Upper lobe of right lung (tissue), 1 donor: ENCODE results near the gene GIGYF1. TPM values are rescaled to one million over a fixed set of nuclear protein-coding genes. Genes with fewer than 3 reads are reported as not detected.
A peak's percentile ranks its signal among the peaks of the same experiment; 100 is the strongest.

Experiments
- ATAC-seq: fragments of 200-7000 bp; cut with Tn5 transposase; one replicate; pipeline ENCODE4 v1.9.1; 2020; ENCODE audit warnings: mild to moderate bottlenecking, moderate library complexity
- DNase-seq: peaks from one replicate; pipeline ENCODE4 v3.0.0-alpha.2; 2020
- H3K27ac ChIP-seq: fragments of 200-600 bp; one replicate; pipeline ENCODE4 v1.8.0; 2022
- H3K27me3 ChIP-seq: fragments of 200-600 bp; one replicate; pipeline ENCODE4 v1.8.0; 2022; ENCODE audit warnings: mild to moderate bottlenecking
- H3K36me3 ChIP-seq: fragments of 200-600 bp; one replicate; pipeline ENCODE4 v1.8.0; 2022
- H3K4me1 ChIP-seq: fragments of 200-600 bp; one replicate; pipeline ENCODE4 v1.8.0; 2022
- H3K4me3 ChIP-seq: fragments of 200-600 bp; one replicate; pipeline ENCODE4 v1.8.0; 2022; ENCODE audit warnings: mild to moderate bottlenecking
- H3K9me3 ChIP-seq: fragments of 200-600 bp; one replicate; pipeline ENCODE4 v1.8.0; 2022
- CTCF ChIP-seq: fragments of 200-600 bp; IDR thresholded peaks from one replicate; pipeline ENCODE4 v1.8.0; 2022; ENCODE audit warnings: antibody characterized with exemption
- intact Hi-C: fragments of 100-400 bp; cut with DNase I; formaldehyde crosslinking; loops from one replicate; pipeline ENCODE4 v1.11.0; 2022
- total RNA-seq: library from RNA; stranded (reverse); fragmentation: NEBNext Ultra II Directional; extraction: Animal tissue kit (Norgen Biotek cat#: 25700); gene quantifications from one replicate; pipeline ENCODE4 v1.2.1, GENCODE V29; 2021
- donor health status: DM: no; HTN: yes; CAD: no; lungs with severe emphysema.

GIGYF1 gene
- total RNA-seq, 1 donor from 2014 or later = 44.5 TPM

DNA sequence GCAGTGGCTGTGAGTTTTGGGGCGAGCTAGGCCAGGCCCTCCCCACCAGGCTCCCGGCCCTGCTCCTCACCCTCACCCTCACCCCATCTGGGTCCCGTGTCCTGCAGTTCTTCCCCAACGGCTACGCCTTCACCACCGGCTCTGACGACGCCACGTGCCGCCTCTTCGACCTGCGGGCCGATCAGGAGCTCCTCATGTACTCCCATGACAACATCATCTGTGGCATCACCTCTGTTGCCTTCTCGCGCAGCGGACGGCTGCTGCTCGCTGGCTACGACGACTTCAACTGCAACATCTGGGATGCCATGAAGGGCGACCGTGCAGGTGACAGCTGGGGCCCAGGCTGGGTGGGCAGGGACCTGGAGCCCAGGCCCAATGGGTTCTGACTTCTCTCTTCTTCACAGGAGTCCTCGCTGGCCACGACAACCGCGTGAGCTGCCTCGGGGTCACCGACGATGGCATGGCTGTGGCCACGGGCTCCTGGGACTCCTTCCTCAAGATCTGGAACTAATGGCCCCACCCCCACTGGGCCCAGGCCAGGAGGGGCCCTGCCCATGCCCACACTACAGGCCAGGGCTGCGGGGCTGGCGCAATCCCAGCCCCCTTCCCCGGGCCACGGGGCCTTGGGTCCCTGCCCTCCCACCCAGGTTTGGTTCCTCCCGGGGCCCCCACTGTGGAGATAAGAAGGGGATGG is 15.6 kb downstream of the GIGYF1 start:
- no peak for TF ChIP-seq CTCF
- Histone ChIP-seq H3K9me3 (no peaks in the 10 kb centered on the region), H3K36me3 (peaks cover 67% of the 10 kb centered on the region), H3K27ac (no peak overlapping the region), H3K4me1 (peaks cover 8% of the 10 kb centered on the region), H3K27me3 (no peaks in the 10 kb centered on the region), H3K4me3 (no peak overlapping the region)
- ATAC-seq (no peak), DNase-seq (peak; percentile 65)
- intact Hi-C loops = no loop called here

- intact Hi-C loops = no loop called here
Observed at GRCh38 chr7:100677308-100678267, 16.5 kb downstream of the GIGYF1 start.

GRCh38 chr7:100676501-100677306 is 17.3 kb downstream of the GIGYF1 start:
- intact Hi-C loops = no loop called here
- H3K27ac ChIP-seq = peak overlapping the region; percentile 96
- peak overlapping the region; percentile 91 for H3K4me3 ChIP-seq
- no peak for ATAC-seq
- H3K27me3 ChIP-seq = no peaks in the 10 kb centered on the region
- peaks cover 13% of the 10 kb centered on the region for H3K4me1 ChIP-seq
- H3K36me3 ChIP-seq = peaks cover 50% of the 10 kb centered on the region
- no peak for TF ChIP-seq CTCF
- no peaks in the 10 kb centered on the region for H3K9me3 ChIP-seq
- no peak for DNase-seq

More at GRCh38 chr7:100677308-100678267, 16.5 kb downstream of the GIGYF1 start:
- TF ChIP-seq CTCF = no peak
- H3K4me1 ChIP-seq = peaks cover 13% of the 10 kb centered on the region
- no peaks in the 10 kb centered on the region for H3K27me3 ChIP-seq
- no peak overlapping the region for H3K4me3 ChIP-seq
- H3K27ac ChIP-seq = no peak overlapping the region
- H3K36me3 ChIP-seq = peaks cover 59% of the 10 kb centered on the region
- no peaks in the 10 kb centered on the region for H3K9me3 ChIP-seq
- DNase-seq (peak; percentile 68), ATAC-seq (no peak)

DNA sequence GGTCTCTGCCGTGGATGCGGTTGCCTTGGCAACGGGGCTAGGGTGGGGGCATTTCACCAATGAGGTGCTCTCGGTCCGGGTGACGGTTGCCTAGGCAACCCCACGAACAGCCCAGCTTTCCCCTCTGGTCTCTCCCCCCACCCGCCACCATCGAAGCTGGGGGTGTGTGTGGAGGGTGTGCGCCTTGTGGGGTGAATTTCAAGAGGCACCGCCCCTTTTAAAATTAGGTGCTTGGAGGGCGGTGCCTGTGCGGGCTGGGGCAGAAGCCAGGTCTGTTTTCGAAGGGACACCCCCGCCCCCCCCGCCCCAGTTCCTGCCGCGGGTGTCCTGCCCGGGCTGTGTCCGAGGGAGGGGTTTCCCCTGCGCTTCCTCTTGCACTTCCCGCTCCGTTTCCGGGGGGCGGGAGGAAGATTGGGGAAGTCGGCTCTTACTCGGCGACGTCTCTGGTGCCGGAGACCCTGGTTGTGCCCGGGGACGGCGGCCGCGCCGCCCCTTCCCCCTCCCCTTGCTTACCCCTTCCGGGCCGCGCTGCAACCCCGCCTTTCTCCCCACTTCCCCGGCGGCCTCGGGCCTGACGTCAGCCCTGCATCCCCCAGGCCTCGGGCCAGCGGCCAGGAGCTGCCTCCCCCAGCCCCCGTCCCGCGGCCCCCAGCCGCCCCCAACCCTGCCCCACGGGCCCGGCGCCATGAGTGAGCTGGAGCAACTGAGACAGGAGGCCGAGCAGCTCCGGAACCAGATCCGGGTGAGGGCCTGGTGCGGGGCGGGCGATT is 18.3 kb downstream of the GIGYF1 start:
- Histone ChIP-seq H3K27me3 (no peaks in the 10 kb centered on the region), H3K9me3 (no peaks in the 10 kb centered on the region), H3K4me3 (peak overlapping the region; percentile 91), H3K27ac (peak overlapping the region; percentile 96), H3K4me1 (peaks cover 13% of the 10 kb centered on the region), H3K36me3 (peaks cover 40% of the 10 kb centered on the region)
- intact Hi-C loops = no loop called here
- TF ChIP-seq CTCF = no peak
- DNase-seq (peak; percentile 91), ATAC-seq (peak; percentile 39)

- peak; percentile 69 for DNase-seq
- H3K27ac ChIP-seq = peak overlapping the region; percentile 96
- H3K4me1 ChIP-seq = peaks cover 13% of the 10 kb centered on the region
- no peaks in the 10 kb centered on the region for H3K9me3 ChIP-seq
- TF ChIP-seq CTCF = no peak
- H3K36me3 ChIP-seq = peaks cover 37% of the 10 kb centered on the region
- intact Hi-C loops = no loop called here
- H3K4me3 ChIP-seq = peak overlapping the region; percentile 91
- no peaks in the 10 kb centered on the region for H3K27me3 ChIP-seq
- no peak for ATAC-seq
Observed at GRCh38 chr7:100675105-100675451, 19.0 kb downstream of the GIGYF1 start.
